ENCODE measurements around the gene CYLD. TPM values are rescaled to one million over a fixed set of nuclear protein-coding genes. Genes with fewer than 3 reads are reported as not detected.

Gene CYLD
- total RNA-seq, 2 experiments from 2014 or later = 7.4 to 14.9 TPM

- no TSS peak for BruUV-seq (replicated peaks)
- no peak overlapping the region for H3K4me2 ChIP-seq (ENCODE audit: low read length)
- no peaks in the 10 kb centered on the region for H3K9me3 ChIP-seq (ENCODE audit: low read length)
- no peak overlapping the region for H3K27ac ChIP-seq (ENCODE audit: low read depth, low read length, poor library complexity, severe bottlenecking)
- no peak overlapping the region for H3K4me3 ChIP-seq (ENCODE audit: low read depth, low read length, poor library complexity, severe bottlenecking)
- H3K36me3 ChIP-seq (ENCODE audit: insufficient read depth, low read length) = no peaks in the 10 kb centered on the region
- TF ChIP-seq CTCF (conservative IDR thresholded peaks at IDR 0.05; ENCODE audit: low read length) (no peak), EZH2phosphoT487 (IDR thresholded peaks at IDR 0.05; ENCODE audit: borderline replicate concordance, low read depth, low read length) (no peak)
- POLR2A ChIA-PET = interaction anchor here (0.7 kb wide), 1 partner anchor 1596 kb away, joined by 4 read pairs; no protein-coding TSS in a partner anchor
- CTCF ChIA-PET (ENCODE audit: unreplicated experiment) = no interaction called here
- no peaks in the 10 kb centered on the region for H4K20me1 ChIP-seq (ENCODE audit: insufficient read depth, low read length)
- H3K79me2 ChIP-seq (ENCODE audit: insufficient read depth, low read depth, low read length) = no peaks in the 10 kb centered on the region
- no peak for DNase-seq (ENCODE audit: low spot score)
- no peaks in the 10 kb centered on the region for H3K4me1 ChIP-seq (ENCODE audit: insufficient read depth, low read length, poor library complexity, severe bottlenecking)
- H3K9me2 ChIP-seq (ENCODE audit: insufficient read depth, low read length) = no peaks in the 10 kb centered on the region
- H2AFZ ChIP-seq (ENCODE audit: low read length) = no peak overlapping the region
- intact Hi-C loops (cut with micrococcal nuclease; ENCODE audit: unreplicated experiment) = no loop called here
Measured at GRCh38 chr16:50695017-50696000, 46.6 kb upstream of the CYLD start.

- intact Hi-C loops (cut with micrococcal nuclease; ENCODE audit: unreplicated experiment) = no loop called here
- no peak for TF ChIP-seq CTCF (conservative IDR thresholded peaks at IDR 0.05; ENCODE audit: low read length)
- no peak for TF ChIP-seq EZH2phosphoT487 (IDR thresholded peaks at IDR 0.05; ENCODE audit: borderline replicate concordance, low read depth, low read length)
- no peak overlapping the region for H3K27ac ChIP-seq (ENCODE audit: low read depth, low read length, poor library complexity, severe bottlenecking)
- no peaks in the 10 kb centered on the region for H3K36me3 ChIP-seq (ENCODE audit: insufficient read depth, low read length)
- no peaks in the 10 kb centered on the region for H3K4me1 ChIP-seq (ENCODE audit: insufficient read depth, low read length, poor library complexity, severe bottlenecking)
- no peaks in the 10 kb centered on the region for H3K9me2 ChIP-seq (ENCODE audit: insufficient read depth, low read length)
- no TSS peak for BruUV-seq (replicated peaks)
- no peaks in the 10 kb centered on the region for H3K9me3 ChIP-seq (ENCODE audit: low read length)
- CTCF ChIA-PET (ENCODE audit: unreplicated experiment) = no interaction called here
- POLR2A ChIA-PET = no interaction called here
- no peak overlapping the region for H3K4me2 ChIP-seq (ENCODE audit: low read length)
- H3K4me3 ChIP-seq (ENCODE audit: low read depth, low read length, poor library complexity, severe bottlenecking) = no peak overlapping the region
- H4K20me1 ChIP-seq (ENCODE audit: insufficient read depth, low read length) = no peaks in the 10 kb centered on the region
- no peaks in the 10 kb centered on the region for H3K79me2 ChIP-seq (ENCODE audit: insufficient read depth, low read depth, low read length)
- no peak for DNase-seq (ENCODE audit: low spot score)
- no peak overlapping the region for H2AFZ ChIP-seq (ENCODE audit: low read length)
Measured at GRCh38 chr16:50696126-50696525, 45.8 kb upstream of the CYLD start.
